CD4-positive, alpha-beta T cell treated with Interferon gamma for 1 hour (primary cell): ENCODE results near the gene TCHH.
"Not testable (repeated sequence)": the region's sequence is repeated elsewhere in the genome, so short reads cannot be mapped to it uniquely, and the experiment has no call there.

Experiments used
- DNase-seq: peaks from one replicate; pipeline ENCODE4 v3.0.0-alpha.2; 2020

The TCHH gene, protein sequence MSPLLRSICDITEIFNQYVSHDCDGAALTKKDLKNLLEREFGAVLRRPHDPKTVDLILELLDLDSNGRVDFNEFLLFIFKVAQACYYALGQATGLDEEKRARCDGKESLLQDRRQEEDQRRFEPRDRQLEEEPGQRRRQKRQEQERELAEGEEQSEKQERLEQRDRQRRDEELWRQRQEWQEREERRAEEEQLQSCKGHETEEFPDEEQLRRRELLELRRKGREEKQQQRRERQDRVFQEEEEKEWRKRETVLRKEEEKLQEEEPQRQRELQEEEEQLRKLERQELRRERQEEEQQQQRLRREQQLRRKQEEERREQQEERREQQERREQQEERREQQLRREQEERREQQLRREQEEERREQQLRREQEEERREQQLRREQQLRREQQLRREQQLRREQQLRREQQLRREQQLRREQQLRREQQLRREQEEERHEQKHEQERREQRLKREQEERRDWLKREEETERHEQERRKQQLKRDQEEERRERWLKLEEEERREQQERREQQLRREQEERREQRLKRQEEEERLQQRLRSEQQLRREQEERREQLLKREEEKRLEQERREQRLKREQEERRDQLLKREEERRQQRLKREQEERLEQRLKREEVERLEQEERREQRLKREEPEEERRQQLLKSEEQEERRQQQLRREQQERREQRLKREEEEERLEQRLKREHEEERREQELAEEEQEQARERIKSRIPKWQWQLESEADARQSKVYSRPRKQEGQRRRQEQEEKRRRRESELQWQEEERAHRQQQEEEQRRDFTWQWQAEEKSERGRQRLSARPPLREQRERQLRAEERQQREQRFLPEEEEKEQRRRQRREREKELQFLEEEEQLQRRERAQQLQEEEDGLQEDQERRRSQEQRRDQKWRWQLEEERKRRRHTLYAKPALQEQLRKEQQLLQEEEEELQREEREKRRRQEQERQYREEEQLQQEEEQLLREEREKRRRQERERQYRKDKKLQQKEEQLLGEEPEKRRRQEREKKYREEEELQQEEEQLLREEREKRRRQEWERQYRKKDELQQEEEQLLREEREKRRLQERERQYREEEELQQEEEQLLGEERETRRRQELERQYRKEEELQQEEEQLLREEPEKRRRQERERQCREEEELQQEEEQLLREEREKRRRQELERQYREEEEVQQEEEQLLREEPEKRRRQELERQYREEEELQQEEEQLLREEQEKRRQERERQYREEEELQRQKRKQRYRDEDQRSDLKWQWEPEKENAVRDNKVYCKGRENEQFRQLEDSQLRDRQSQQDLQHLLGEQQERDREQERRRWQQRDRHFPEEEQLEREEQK (N-terminal part only)

DNA sequence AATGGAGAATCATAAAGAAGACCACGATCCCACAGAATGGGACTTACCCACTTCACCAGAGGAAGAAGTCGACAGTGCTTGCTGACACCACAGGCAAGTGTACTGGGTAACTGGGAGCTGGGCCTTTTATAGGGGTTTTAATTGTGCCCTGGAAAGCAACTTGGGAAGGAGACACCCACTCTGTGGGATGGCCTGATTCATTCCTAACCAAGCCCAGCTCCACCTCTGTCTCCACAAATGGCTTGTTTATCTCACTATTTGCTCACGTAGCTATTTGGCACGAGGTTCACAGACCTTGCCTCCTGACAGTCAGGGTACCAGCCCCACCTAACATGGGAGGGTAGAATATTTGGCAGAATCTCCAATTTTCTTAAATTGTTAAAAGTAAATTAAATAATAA, at the start of gene TCHH:
TCHH (minus strand) TSS at position 101 of the 400 bp plus-strand sequence. CDS start 1,364 bp downstream, outside the sequence.
- DNase-seq, result no peak

DNA sequence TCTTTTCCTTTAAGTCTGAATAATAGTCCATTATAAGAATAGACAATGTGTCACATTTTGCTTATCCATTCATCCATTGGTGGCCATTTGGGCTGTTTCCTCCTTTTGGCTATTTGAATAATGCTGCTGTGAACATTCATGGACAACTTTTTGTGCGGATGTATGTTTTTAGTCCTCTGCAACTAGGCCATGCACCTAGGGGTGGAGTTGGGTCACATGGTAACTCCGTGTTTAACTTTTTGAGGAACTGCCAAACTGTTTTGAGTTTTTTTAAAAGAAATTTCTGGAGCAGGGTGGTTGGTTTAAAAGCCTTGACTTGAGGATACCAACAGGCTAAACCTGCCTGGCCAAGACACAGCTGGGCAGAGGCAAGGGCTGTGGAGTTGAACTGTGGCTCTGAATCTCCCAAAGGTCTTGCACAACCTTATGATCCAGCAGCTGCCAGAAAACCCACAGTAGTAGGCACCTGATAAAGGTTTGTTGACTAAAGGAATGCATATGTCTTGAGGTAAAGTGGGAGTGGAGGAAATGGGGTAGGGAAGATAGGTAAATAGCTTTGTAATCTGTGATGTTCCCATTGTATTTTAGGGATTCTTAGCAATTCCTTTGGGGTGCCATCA, 49.4 kb upstream of the TCHH start:
- no peak for DNase-seq

DNA sequence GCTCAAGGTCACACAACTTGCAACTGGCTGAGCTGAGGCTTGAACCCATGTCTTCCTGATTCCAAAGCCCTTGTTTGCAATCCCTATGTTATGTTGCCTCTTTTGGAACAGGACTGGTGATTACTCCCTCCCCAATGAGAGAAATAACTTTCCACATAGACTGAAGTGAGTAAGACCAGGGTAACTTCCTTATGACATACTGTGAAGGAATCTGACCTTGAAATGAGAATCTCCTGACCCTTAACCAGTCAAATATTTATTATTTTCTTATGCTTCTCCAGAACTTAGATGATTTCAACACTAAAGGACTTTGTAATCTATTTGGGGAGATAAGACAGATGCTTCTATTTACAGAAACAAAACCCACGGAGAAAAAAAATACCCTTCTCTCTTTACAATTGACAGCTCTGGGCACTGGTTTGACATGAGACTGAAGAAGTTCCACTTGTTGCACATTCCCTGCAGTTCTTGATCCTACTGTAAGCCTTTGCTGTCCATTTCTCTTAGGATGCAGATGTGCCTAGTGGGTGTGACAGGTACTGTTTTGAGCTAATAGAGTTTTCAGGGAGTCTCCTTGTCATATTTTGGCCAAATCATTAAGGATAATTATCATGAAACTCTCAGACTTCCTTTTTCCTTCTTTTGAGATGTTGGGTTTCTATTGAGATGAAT, 47.7 kb upstream of the TCHH start:
- no peak for DNase-seq

DNA sequence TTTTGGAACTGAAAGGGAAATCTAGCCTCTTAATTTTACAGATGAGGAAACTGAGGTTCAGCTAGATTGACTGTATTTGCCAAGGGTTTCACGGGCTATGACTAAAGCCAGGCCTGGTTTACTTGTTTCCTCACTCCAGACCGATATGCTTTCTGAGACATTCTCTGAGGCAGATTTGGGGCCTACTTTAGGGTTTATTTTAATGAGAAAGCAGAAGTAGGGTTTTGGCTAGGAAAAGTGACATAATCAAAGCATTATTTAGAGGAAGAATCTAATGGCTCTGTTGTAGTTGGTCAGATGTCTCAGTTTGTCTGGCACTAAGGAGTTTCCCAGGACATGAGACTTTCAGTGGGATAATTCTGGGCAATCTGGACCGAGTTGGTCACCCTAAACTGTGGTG, 45.3 kb upstream of the TCHH start:
- DNase-seq, result no peak

DNA sequence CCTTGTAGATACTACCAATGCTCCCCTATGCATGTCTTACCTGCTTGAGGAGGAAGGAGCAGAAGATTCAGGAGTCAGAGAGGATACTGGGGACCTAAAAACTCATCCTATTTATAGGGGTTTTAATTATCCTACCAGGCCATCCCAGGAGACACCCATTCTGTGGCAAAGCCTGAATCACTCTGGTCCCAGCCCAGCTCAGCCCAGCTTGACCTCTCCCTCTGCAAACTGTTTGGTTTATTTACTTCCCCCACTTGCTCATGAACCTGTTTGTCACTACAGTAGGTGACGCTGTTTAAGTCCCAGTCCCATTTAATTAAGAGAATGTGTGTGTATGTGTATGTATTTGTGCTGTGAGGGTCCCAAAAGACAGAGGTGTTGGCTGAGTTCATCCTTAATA, 43.9 kb upstream of the TCHH start, which contains the start of gene RPTN:
RPTN (minus strand) TSS at position 85 of the 400 bp plus-strand sequence. CDS start 1,339 bp downstream, outside the sequence.
- DNase-seq, result no peak

DNA sequence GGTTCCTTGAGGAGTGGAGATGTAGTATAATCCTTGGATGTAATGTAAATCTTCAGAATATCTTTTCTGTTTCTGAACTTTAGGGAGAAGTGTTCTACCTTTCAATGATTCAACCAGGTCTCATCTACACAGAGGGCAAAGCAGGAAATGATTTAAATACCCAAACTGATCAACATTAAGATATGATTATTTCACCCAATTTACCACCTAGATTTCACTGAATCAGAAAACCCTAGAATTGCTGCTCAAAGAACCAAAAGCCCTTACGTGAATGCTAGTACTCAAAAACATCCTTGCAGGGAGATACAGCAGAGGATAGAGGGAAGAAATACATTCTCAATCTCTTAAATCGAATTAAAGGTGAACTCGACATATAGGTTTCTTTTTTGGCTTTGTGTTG, 38.8 kb upstream of the TCHH start:
- no peak for DNase-seq

DNA sequence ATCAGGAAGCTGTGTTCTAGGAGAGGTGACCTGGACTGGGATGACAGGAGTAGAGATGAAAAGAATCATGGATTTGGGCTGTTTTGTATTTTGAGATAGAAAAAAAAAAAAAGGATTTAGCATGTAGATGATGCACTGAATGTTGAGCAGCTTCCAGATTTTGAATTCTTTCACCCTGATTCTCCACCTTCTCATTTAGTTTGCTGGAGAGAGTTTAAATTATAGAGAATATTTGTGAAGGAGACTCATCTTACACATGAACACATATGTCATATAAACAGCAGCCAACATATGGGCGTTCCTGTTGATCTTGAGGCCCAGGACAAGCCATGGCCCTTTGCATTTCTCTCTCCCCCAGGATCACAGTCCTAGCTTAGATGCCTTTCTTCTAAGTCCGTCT, 36.4 kb upstream of the TCHH start:
- DNase-seq, result no peak

DNA sequence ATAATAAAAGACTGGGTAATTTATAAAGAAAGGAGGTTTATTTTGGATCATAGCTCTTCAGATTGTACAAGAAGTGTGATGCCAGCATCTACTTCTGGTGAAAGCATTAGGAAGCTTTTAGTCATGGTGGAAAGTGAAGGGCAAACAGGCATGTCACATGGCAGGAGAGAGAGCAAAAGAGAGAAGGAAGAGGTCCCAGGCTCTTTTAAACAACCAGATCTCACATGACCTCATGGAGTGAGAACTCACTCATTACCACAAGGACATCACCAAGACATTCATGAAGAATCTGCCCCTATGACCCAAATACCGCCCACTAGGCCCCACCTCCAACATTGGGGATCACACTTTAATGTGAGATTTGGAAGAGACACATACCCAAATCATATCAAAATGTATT, 33.7 kb upstream of the TCHH start:
- DNase-seq, result no peak

DNA sequence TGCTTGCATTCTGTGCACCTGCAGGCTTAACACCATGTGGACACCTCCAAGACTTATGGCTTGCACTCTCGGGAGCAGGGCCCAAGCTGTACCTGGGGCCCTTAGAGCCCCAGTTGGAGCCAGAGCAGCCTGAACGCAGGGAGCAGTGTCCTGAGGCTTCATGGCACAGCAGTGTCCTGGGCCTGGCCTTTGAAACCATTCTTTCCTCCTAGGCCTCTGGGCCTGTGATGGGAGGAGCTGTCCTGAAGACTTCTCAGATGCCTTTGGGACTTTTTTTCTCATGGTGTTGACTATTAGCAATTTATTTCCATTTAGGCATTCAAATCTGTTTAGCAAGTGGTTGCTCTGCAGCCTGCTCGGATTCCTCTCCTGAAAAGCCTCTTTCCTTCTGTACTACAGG, 32.8 kb upstream of the TCHH start:
- no peak for DNase-seq

DNA sequence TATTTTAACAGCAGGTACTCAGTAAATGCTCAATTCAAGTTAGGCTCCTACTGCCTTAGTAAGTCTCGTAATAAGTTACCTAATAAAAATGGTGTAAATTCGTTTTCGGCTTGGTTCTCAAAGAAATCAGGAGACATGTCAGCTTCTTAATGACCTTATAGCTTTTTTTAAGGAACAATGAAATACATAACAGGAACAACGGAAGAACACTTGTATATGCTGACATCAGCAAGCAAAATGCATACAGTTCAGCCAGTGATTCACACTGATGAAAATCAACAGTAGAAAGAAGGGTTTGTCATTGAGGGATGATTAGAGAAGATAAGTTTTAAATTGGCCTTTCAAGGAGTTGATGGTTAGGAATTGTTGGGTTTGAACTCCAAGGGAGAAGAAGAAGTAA, 30.5 kb upstream of the TCHH start:
- no peak for DNase-seq

DNA sequence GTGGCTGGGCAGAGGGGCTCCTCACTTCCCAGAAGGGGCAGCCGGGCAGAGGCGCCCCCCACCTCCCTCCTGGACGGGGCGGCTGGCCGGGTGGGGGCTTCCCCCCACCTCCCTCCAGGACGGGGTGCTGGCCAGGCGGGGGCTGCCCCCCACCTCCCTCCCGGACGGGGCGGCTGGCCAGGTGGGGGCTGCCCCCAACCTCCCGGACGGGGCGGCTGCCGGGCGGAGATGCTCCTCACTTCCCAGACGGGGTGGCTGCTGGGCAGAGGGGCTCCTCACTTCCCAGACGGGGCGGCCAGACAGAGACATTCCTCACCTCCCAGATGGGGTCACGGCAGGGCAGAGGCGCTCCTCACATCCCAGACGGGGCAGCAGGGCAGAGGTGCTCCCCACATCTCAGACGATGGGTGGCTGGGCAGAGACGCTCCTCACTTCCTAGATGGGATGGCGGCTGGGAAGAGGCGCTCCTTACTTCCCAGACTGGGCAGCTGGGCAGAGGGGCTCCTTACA, 29.5 kb upstream of the TCHH start:
- DNase-seq, result not testable (repeated sequence)

DNA sequence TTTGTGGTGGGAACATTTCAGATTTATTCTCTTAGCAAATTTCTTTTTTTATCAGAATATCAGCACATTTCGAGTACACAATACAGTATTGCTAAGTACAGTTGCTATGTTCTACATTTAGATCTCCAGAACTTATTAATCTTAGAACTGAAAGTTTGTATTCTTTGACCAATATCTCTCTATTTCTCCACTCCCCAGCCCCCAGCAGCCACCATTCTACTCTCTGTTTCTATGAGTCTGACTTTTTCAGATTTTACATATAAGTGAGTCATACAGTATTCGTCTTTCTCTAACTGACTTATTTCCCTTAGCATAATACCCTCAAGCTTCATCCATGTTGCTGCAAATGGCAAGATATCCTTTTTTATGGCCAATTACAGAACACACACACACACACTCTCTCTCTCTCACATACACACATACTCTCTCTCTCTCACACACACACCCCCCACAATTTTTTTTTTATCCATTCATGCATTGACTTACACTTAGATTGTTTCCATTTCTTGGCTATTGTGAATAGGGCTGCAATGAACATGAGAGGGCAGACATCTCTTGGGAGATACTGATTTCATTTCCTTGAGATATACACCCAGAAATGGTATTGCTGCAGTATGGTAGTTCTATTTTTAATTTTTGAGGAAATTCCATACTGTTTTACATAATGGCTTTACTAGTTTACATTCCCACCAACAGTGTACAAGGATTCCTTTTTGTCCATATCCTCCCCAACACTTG, 28.1 kb upstream of the TCHH start:
- no peak for DNase-seq

DNA sequence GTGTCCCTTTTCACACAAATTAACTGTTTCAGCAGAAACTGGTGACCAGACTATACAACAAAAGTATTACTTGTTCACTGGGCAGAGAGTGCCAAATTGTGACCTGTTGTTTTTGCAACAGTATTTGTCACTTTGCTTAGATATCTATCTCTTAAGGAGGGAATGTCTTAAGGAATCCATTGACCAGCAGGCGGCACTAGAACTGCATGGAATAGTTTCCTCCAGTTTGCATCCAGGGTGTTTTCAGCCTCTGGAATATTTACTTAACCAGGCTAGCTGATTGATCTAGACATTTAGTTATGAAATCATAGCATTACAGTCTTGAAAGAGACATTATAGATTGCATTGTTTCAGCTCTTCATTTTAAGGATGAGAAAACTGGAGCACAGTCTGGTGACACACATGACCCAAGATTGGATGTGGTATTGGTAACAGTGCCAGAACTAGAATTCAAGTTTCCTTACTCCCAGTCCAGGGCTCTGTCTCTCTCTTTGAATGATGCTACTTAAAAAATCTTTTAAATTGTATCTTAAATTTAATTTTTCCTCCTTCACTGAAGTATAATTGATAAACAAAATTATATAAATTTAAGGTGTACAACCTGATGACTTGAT, 26.8 kb upstream of the TCHH start:
- DNase-seq, result no peak

DNA sequence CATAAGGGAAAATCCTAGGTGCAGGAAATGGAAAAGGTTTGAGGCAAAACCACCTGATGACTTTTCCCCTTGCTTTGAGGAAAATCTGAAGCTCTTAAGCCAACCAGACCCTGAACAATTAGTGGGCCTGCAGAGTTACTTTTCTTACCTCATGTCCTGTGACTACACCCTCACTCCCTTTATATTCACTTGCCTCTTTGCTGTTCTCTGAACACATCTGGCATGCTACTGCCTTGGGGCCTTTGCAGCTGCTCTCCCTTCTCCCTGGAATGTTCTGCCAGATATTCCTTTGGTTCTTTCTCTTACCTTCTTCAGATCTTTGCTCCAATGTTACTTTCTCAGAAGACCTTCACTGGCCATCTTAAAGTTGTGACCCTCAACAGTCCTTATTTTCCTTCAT, 22.0 kb upstream of the TCHH start:
- no peak for DNase-seq

DNA sequence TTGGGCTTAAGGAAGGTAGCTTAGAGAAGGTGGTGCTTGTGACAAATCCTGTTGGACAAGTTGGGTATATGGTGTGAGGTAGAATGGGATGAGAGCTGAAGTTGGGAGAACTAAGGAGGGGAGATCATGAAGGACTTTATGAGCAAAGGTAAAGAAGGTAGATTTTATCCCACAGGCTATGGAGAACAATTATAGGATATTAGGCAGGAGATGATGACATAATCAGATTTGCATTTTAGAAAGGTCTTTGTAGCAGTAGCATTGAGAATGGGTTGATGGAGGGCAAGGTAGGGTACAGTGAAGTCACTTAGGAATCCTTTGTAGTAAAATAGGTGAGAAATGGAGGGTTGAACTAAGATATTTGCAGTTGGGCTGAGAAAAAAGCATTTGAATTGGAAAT, 14.9 kb upstream of the TCHH start:
- DNase-seq, result no peak

DNA sequence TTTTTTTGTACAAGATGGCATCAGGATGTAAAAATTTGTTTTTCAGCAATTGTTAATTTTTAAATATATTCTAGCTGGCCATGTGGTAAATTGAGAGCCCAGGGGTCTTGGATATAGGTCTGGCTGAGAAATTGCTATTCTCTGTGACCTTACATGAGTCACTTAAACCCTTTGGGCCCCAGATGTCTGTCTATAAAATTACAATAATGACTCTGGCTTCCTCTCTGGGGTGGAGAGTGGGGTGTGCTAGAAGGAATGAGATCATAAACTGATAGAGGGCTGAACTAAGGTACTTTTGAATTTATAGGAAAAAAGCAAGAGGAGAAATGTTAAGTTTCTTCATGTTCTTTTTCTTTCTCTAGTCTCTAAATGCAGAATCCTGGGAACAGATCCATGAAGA, 12.4 kb upstream of the TCHH start:
- DNase-seq, result no peak

DNA sequence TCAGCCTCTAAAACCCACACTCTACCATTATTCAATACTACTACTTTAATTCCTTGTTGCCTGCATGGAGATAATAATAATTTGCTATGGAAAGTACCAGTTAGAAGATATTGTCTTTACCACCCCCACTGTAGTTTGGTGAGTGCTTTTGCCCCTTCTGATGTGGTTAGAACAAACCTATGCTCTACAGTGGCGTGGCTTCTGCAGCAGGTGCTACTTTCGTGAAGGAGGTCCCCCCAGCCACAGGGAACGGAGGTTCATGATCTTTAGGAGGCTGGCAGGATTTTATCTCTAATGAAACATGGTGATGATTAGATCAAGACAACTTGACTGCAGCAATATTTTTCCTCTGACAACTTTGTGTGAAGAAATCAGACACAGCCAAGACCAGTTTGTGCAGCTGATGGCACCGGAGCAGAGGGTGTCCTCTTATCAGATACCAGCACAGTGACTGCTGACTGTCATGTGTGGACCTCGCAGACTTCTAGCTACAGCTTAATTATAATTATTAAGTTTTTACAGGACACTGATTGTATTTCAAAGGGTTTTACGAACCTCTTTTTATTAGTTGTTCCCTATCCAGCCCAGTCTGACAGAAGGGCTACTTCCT, 10.7 kb upstream of the TCHH start:
- DNase-seq, result no peak

DNA sequence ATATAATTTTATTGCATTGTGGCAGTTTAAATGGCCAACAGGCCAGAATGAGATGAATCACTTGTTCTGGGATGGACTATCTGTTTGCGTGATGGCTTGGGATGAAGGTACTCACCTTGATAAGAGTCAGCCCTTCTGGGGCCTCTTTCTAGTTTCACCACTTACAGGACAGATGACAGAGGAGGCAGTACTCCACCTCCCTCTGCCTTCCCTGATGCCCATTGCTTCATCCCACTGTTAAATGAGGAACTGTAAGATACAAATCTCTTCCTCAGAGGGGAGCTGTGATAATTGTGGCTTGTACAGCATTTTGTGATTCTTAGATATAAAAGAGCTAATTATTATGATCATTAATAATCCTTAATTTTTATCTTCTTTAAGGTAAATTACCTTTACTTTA, 3.7 kb upstream of the TCHH start:
- DNase-seq, result no peak

DNA sequence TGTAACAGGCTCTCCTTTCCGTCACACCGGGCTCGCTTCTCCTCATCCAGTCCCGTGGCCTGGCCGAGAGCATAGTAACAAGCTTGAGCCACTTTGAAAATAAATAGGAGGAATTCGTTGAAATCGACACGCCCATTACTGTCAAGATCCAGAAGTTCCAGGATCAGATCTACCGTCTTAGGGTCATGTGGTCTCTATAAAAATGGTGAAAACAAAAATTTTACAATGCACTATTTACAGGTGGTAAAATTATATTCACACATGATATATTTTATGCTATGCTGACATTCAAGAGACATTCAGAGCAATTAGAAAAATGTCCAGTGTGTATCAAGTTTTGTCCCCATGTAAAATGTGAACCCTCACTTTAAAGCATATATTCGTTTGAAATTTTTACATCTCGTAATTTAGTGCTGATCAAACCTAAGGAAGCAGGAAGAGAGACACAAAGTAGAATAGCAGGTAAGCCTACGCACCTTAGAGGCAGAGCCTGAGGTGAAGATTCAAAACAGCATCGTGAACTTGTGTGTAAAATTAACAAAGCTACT, 2.3 kb downstream of the TCHH start:
- DNase-seq, result no peak
